ENCODE measurements around the gene CLNK. TPM values are rescaled to one million over a fixed set of nuclear protein-coding genes. Genes with fewer than 3 reads are reported as not detected.

Gene CLNK
- total RNA-seq, 4 donors from 2014 or later = 0.17 TPM; not detected in 3

DNA sequence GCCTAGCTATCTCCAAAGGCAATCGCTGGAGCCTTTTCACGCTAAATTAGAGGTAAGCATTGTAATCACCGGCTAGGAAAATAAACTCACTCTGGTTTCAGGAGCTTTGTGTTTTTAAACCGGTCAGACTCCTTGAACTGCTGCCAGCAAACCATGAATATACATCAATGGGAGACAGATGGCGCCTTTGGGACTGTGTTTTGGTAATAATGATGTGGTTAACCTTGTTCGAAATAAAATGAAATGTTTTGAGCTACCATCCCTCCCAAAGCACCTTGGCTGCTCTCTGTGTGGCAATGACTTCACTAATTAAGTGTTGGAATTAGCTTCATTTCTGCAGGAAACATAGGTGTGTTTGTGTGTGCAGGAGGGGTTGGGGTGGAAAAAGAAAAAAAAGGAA is 65.3 kb downstream of the CLNK start:
- TF ChIP-seq, protein P1, sequence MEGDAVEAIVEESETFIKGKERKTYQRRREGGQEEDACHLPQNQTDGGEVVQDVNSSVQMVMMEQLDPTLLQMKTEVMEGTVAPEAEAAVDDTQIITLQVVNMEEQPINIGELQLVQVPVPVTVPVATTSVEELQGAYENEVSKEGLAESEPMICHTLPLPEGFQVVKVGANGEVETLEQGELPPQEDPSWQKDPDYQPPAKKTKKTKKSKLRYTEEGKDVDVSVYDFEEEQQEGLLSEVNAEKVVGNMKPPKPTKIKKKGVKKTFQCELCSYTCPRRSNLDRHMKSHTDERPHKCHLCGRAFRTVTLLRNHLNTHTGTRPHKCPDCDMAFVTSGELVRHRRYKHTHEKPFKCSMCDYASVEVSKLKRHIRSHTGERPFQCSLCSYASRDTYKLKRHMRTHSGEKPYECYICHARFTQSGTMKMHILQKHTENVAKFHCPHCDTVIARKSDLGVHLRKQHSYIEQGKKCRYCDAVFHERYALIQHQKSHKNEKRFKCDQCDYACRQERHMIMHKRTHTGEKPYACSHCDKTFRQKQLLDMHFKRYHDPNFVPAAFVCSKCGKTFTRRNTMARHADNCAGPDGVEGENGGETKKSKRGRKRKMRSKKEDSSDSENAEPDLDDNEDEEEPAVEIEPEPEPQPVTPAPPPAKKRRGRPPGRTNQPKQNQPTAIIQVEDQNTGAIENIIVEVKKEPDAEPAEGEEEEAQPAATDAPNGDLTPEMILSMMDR (IDR thresholded peaks at IDR 0.05; ENCODE audit: low read depth) = no peak

DNA sequence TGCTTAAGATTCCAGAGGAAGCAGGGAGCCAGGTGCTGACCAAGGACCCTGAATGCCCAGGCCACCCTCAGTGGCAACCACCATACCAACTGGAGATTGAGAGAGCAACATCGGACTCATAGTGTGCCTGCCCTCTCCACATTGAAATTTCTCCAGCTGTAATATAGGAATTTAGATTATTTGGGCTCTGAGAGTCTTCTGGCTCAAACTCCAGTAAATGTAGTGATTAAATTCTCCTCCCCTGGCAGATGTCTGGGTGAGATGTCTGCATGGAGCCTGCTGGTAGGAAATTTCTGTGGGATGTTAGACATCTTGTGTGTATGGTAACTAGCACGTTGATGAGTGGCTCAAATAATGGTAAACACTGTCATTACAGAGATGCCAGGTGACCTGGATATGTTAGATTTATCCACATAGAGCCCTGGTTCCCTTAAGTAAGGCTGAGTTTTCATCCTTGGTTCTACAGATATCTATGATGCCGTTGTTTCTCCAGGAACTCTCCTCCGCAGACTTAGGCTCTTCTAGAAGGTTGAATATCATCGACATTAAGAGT is 70.6 kb downstream of the CLNK start:
- TF ChIP-seq, protein P1 (IDR thresholded peaks at IDR 0.05; ENCODE audit: low read depth) = no peak

DNA sequence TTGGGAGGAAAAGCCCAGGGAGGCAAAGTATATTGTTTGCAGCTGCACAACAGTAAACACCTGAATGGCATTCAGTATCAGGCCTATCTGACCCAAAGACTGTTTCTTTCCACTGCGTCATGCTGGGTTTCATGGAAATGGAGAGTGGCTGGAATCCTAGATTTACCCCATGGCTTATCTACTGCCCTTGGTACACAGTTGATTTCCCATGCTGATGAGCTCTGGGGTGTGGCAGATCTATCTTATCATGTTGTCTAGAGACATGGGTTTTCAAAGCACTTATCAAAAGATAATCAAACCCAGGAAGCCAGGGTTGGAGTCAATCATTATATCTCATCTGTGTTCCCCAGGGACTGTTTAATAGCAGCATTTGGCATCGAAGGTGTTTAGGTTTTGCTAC is 72.1 kb downstream of the CLNK start:
- TF ChIP-seq, protein P1 (IDR thresholded peaks at IDR 0.05; ENCODE audit: low read depth) = no peak

DNA sequence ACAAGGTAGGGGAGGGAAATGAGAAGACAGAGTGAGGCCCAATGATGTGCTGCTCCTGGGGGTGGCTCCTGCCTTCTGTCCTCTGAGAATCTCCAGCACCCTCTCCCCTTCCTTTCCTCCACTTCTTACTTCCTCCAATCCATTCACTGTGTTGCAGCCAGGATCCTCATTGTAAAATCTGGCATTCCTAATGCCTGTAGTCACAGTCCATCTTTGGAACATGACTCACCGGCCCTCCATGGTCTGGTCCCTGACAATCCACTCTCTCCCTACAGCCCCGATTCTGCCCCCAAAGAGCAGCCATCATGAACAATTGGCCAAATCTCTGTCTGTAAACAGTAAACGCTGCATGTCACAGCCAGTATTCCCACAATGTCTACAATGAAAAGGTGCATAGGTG is 72.9 kb downstream of the CLNK start:
- TF ChIP-seq, protein P1 (IDR thresholded peaks at IDR 0.05; ENCODE audit: low read depth) = no peak

DNA sequence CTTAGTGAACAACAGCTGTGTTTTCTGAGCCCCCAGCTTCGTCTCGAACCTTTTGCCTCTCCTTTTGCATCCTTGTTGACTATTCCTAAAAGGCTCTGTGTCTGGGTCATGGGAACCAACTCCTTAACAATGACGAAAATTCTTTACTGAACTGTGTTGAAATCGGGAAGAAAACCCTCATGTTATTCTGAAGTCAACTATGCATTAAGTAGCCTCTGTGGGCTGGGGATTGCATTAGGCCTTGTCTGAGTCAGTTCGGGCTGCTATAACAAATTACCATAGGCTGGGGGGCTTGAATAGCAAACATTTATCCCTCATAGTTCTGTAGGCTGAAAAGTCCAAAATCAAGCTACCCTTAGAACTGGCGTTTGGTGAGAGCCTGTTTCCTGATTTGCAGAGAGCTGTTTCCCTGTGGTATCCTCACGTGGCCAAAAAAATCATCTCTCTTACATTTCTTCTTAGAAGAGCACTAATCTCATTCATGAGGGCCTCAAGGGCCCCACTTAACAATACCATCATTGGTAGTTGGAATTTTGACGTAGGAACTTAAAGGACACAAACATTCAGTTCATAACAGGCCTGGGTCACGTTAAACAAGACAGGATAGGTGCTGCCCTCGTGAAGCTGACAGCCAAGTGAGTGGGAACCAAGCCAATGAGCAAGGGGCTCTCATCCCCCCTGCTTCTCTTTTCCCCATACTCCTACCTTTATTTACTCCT is 75.9 kb downstream of the CLNK start:
- TF ChIP-seq, protein P1 (IDR thresholded peaks at IDR 0.05; ENCODE audit: low read depth) = no peak

DNA sequence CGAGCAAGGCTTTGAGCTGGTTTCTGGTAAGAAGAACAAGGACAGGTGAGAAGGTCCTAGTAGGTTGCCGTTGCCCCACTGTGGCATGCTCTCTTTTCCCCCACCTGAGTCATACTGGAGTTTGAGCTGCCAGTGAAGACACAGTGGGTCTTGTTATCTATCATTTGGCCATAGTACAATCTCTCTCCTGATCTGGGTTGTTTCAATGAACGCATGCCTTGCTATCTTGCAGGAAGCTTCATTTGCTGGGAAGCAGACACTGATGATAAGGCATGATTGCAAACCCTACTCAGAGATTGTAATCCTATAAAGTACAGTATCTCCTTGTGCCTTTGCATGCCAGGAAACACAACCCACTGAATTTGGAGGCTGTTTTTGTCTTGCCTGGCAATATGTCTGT is 77.4 kb downstream of the CLNK start:
- TF ChIP-seq, protein P1 (IDR thresholded peaks at IDR 0.05; ENCODE audit: low read depth) = no peak

DNA sequence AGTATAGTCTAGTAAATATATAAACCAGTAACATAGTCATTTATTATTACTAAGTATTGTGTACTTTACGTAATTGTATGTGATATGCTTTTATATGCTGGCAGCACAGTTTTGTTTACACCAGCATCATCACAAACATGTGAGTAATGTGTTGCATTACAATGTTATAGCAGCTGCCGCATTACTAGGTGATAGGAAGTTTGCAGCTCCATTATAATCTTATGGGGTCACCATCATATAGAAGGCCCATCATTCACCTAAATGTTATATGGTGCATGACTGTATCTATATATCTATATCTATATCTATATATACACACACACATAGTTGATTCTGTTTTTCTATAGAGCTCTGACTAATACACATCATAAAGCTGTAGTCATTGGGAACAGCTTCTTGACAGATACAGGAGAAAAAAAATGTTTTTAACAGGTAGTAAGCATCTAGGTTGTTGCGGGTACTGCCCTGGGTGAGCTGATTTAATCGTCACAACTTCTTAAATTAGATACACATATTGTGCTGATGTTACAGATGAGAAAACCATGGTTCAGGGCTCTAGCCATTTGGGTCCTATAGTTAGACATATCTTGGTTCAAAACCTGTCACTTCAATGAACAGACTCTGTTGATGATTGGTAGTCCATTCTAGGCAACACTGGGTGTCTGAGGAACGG is 77.9 kb downstream of the CLNK start:
- TF ChIP-seq, protein P1 (IDR thresholded peaks at IDR 0.05; ENCODE audit: low read depth) = no peak
